HepG2 (cell line): ENCODE data around the gene GLTPD2. TPM values are rescaled to one million over a fixed set of nuclear protein-coding genes. Genes with fewer than 3 reads are reported as not detected.
A peak's percentile ranks its signal among the peaks of the same experiment; 100 is the strongest.

ENCODE experiments used
- ARHGAP35 ChIP-seq: sonication (generic); formaldehyde crosslinking; IDR thresholded peaks from 2 replicates; pipeline ENCODE4 v1.9.0; 2022; ENCODE audit warnings: mild to moderate bottlenecking, inconsistent platforms, moderate library complexity, missing genetic modification reagents, borderline replicate concordance
- CBFB ChIP-seq: sonication (generic); formaldehyde crosslinking; IDR thresholded peaks from 2 replicates; pipeline ENCODE4 v1.4.0; 2020; ENCODE audit warnings: missing genetic modification reagents
- ERF ChIP-seq: IDR thresholded peaks from 2 replicates; pipeline ENCODE4 v1.6.1; 2018; ENCODE audit warnings: missing biosample characterization, missing genetic modification reagents
- GATAD1 ChIP-seq: IDR thresholded peaks from 2 replicates; pipeline ENCODE4 v1.6.1; 2016; ENCODE audit warnings: missing genetic modification reagents, missing compliant biosample characterization
- SMAD1 ChIP-seq: sonication (generic); formaldehyde crosslinking; IDR thresholded peaks from 2 replicates; pipeline ENCODE4 v1.4.0; 2020; ENCODE audit warnings: missing genetic modification reagents, low read depth, mild to moderate bottlenecking, borderline replicate concordance
- TAF15 ChIP-seq: fragments of 200-400 bp; formaldehyde crosslinking; IDR thresholded peaks from one replicate; pipeline ENCODE4 v1.6.1; 2018; ENCODE audit warnings: mild to moderate bottlenecking, low read depth, low read length; ENCODE audit not compliant: poor library complexity, severe bottlenecking
- ZNF101 ChIP-seq: sonication (generic); formaldehyde crosslinking; IDR thresholded peaks from 2 replicates; pipeline ENCODE4 v1.4.0; 2020; ENCODE audit warnings: mild to moderate bottlenecking, low read depth, missing genetic modification reagents, borderline replicate concordance
- ZNF629 ChIP-seq: sonication (generic); formaldehyde crosslinking; conservative IDR thresholded peaks from 2 replicates; pipeline ENCODE4 v1.5.0; 2020; ENCODE audit warnings: missing genetic modification reagents
- ZNF777 ChIP-seq: sonication (generic); formaldehyde crosslinking; IDR thresholded peaks from 2 replicates; pipeline ENCODE4 v1.4.0; 2020; ENCODE audit warnings: missing genetic modification reagents
- polyA plus RNA-seq, 8 experiments: library from polyadenylated mRNA; depleted of rRNA in 3 of 8; stranded (reverse) in 7 of 8; unstranded in 1 of 8; fragments of >200 nt; fragmentation: Illumina TruSeq in 4 of 8; extraction: Trizol in 4 of 8; gene quantifications; 2 replicates each; pipeline versions ENCODE4 v1.2.1 to v1.2.3, GENCODE V29; 2011 to 2016; ENCODE audit warnings: low read depth in 4 of 8, missing spikeins in 1 of 8, mixed read lengths in 1 of 8; ENCODE audit not compliant: insufficient read depth in 1 of 8
- total RNA-seq, 5 experiments: library from RNA; depleted of rRNA; stranded (reverse); fragments of >200 nt; fragmentation: Illumina TruSeq; extraction: Trizol; gene quantifications; 2 replicates each; pipeline ENCODE4 v1.2.3, GENCODE V29; 2016; ENCODE audit warnings: low read depth in 1 of 5
- TF ChIP-seq, protein P1 (sequence below): sonication (generic); formaldehyde crosslinking; IDR thresholded peaks from 2 replicates; pipeline ENCODE4 v1.5.1; 2020; ENCODE audit warnings: mild to moderate bottlenecking, missing genetic modification reagents, moderate library complexity
- TF ChIP-seq, protein P2 (sequence below): sonication (generic); formaldehyde crosslinking; IDR thresholded peaks from 2 replicates; pipeline ENCODE4 v1.5.1; 2020; ENCODE audit warnings: mild to moderate bottlenecking, missing genetic modification reagents, borderline replicate concordance
- TF ChIP-seq, protein P3 (sequence below): sonication (generic); formaldehyde crosslinking; IDR thresholded peaks from 2 replicates; pipeline ENCODE4 v1.5.1; 2020; ENCODE audit warnings: mild to moderate bottlenecking, missing genetic modification reagents
- TF ChIP-seq, protein P4 (sequence below): sonication (generic); formaldehyde crosslinking; IDR thresholded peaks from 2 replicates; pipeline ENCODE4 v1.4.0; 2020; ENCODE audit warnings: missing genetic modification reagents
- TF ChIP-seq, protein P5 (sequence below): sonication (generic); formaldehyde crosslinking; IDR thresholded peaks from 2 replicates; pipeline ENCODE4 v1.8.0; 2022; ENCODE audit warnings: mild to moderate bottlenecking, missing genetic modification reagents, borderline replicate concordance
- TF ChIP-seq, protein P6 (sequence below): sonication (generic); formaldehyde crosslinking; conservative IDR thresholded peaks from 2 replicates; pipeline ENCODE4 v1.4.0; 2020; ENCODE audit warnings: missing genetic modification reagents

The GLTPD2 gene
- total and polyA plus RNA-seq, 2 of the 13 experiments (the other 11 are each of a cell fraction or from before 2014, with no cell fraction given) = 7.5 to 12.9 TPM

DNA sequence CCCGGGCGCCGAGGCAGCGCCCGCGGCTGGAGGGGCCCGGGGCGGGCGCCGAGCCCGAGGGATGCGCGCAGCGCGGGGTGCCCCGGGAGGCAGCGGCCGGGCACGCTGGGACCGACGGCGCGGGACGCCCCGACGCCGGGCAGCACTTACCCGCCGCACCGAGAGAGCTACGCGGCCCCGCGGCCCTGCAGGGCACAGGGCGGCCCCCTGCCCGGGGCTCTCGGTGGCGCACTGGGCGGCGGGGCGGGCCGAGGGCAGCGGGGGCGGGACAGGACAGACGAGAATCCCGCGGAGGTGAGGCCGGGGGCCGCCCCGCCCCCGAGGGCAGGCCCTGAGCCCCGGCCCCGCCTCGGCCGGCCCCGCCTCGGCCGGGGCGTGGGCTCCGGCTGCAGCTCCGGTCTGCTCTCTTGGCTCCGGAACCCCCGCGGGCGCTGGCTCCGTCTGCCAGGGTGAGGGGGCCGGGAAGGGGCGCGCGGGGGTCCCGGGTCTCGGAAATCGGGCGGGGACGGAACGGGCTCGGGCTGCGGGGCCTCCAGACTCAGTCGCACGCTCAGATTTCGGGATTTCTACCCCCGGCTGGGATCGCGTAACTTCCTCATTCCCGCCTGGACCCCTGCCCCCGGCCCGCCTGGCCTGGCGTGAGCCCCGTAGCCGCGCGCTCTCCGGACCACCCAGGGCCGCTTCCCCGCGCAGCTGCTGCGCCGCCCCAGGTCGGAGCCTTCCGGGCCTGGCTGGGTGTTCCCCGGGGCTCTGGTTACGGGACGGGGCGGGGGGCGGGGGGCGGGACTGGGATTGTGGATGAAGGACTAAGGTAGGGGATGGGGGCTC is 18.2 kb downstream of the GLTPD2 start, which contains the start of gene PLD2 (continued):
- TF ChIP-seq, protein P1, sequence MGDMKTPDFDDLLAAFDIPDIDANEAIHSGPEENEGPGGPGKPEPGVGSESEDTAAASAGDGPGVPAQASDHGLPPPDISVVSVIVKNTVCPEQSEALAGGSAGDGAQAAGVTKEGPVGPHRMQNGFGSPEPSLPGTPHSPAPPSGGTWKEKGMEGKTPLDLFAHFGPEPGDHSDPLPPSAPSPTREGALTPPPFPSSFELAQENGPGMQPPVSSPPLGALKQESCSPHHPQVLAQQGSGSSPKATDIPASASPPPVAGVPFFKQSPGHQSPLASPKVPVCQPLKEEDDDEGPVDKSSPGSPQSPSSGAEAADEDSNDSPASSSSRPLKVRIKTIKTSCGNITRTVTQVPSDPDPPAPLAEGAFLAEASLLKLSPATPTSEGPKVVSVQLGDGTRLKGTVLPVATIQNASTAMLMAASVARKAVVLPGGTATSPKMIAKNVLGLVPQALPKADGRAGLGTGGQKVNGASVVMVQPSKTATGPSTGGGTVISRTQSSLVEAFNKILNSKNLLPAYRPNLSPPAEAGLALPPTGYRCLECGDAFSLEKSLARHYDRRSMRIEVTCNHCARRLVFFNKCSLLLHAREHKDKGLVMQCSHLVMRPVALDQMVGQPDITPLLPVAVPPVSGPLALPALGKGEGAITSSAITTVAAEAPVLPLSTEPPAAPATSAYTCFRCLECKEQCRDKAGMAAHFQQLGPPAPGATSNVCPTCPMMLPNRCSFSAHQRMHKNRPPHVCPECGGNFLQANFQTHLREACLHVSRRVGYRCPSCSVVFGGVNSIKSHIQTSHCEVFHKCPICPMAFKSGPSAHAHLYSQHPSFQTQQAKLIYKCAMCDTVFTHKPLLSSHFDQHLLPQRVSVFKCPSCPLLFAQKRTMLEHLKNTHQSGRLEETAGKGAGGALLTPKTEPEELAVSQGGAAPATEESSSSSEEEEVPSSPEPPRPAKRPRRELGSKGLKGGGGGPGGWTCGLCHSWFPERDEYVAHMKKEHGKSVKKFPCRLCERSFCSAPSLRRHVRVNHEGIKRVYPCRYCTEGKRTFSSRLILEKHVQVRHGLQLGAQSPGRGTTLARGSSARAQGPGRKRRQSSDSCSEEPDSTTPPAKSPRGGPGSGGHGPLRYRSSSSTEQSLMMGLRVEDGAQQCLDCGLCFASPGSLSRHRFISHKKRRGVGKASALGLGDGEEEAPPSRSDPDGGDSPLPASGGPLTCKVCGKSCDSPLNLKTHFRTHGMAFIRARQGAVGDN = peak; percentile 51; the same call in 1 of the 2 replicates
- TF ChIP-seq ZNF629 (CRISPR knock-in tag) = no peak
- TF ChIP-seq, protein P2, sequence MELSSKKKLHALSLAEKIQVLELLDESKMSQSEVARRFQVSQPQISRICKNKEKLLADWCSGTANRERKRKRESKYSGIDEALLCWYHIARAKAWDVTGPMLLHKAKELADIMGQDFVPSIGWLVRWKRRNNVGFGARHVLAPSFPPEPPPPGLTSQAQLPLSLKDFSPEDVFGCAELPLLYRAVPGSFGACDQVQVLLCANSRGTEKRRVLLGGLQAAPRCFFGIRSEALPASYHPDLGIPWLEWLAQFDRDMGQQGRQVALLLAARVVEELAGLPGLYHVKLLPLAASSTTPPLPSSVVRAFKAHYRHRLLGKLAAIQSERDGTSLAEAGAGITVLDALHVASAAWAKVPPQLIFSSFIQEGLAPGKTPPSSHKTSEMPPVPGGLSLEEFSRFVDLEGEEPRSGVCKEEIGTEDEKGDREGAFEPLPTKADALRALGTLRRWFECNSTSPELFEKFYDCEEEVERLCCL = no peak
- TF ChIP-seq, protein P3, sequence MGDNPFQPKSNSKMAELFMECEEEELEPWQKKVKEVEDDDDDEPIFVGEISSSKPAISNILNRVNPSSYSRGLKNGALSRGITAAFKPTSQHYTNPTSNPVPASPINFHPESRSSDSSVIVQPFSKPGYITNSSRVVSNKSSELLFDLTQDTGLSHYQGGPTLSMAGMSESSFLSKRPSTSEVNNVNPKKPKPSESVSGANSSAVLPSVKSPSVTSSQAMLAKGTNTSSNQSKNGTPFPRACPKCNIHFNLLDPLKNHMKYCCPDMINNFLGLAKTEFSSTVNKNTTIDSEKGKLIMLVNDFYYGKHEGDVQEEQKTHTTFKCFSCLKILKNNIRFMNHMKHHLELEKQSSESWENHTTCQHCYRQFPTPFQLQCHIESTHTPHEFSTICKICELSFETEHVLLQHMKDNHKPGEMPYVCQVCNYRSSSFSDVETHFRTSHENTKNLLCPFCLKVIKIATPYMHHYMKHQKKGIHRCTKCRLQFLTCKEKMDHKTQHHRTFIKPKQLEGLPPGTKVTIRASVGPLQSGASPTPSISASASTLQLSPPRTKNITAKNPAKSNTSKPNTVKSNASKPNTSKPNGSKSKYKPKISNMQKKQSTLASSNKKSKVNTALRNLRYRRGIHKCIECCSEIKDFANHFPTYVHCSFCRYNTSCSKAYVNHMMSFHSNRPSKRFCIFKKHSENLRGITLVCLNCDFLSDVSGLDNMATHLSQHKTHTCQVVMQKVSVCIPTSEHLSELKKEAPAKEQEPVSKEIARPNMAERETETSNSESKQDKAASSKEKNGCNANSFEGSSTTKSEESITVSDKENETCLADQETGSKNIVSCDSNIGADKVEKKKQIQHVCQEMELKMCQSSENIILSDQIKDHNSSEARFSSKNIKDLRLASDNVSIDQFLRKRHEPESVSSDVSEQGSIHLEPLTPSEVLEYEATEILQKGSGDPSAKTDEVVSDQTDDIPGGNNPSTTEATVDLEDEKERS (CRISPR knock-in tag) = no peak
- TF ChIP-seq, protein P4, sequence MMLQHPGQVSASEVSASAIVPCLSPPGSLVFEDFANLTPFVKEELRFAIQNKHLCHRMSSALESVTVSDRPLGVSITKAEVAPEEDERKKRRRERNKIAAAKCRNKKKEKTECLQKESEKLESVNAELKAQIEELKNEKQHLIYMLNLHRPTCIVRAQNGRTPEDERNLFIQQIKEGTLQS (CRISPR knock-in tag) = no peak
- TF ChIP-seq GATAD1 (CRISPR knock-in tag) = no peak
- TF ChIP-seq TAF15 = no peak
- TF ChIP-seq ERF (CRISPR knock-in tag) = 0 out of 2 replicates have a peak, but pooled peaks have one; percentile 43
- no peak for TF ChIP-seq ARHGAP35 (CRISPR knock-in tag)
- TF ChIP-seq ZNF101 = no peak
- TF ChIP-seq, protein P5, sequence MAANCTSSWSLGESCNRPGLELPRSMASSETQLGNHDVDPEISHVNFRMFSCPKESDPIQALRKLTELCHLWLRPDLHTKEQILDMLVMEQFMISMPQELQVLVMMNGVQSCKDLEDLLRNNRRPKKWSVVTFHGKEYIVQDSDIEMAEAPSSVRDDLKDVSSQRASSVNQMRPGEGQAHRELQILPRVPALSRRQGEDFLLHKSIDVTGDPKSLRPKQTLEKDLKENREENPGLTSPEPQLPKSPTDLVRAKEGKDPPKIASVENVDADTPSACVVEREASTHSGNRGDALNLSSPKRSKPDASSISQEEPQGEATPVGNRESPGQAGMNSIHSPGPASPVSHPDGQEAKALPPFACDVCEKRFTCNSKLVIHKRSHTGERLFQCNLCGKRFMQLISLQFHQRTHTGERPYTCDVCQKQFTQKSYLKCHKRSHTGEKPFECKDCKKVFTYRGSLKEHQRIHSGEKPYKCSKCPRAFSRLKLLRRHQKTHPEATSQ (CRISPR knock-in tag) = no peak
- TF ChIP-seq, protein P6, sequence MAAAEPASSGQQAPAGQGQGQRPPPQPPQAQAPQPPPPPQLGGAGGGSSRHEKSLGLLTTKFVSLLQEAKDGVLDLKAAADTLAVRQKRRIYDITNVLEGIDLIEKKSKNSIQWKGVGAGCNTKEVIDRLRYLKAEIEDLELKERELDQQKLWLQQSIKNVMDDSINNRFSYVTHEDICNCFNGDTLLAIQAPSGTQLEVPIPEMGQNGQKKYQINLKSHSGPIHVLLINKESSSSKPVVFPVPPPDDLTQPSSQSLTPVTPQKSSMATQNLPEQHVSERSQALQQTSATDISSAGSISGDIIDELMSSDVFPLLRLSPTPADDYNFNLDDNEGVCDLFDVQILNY = no peak
- TF ChIP-seq ZNF777 = peak; percentile 89
- TF ChIP-seq CBFB (CRISPR knock-in tag) = no peak
- TF ChIP-seq SMAD1 (CRISPR knock-in tag) = no peak
